ENCODE measurements around the gene SNX13.

- no peak for TF ChIP-seq POLR2A (IDR thresholded peaks at IDR 0.05)
- TF ChIP-seq, protein P1, sequence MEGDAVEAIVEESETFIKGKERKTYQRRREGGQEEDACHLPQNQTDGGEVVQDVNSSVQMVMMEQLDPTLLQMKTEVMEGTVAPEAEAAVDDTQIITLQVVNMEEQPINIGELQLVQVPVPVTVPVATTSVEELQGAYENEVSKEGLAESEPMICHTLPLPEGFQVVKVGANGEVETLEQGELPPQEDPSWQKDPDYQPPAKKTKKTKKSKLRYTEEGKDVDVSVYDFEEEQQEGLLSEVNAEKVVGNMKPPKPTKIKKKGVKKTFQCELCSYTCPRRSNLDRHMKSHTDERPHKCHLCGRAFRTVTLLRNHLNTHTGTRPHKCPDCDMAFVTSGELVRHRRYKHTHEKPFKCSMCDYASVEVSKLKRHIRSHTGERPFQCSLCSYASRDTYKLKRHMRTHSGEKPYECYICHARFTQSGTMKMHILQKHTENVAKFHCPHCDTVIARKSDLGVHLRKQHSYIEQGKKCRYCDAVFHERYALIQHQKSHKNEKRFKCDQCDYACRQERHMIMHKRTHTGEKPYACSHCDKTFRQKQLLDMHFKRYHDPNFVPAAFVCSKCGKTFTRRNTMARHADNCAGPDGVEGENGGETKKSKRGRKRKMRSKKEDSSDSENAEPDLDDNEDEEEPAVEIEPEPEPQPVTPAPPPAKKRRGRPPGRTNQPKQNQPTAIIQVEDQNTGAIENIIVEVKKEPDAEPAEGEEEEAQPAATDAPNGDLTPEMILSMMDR (IDR thresholded peaks at IDR 0.05 in 4 of 5, conservative IDR thresholded peaks at IDR 0.05 in 1 of 5) = no peak
Measured at GRCh38 chr7:17951742-17952254, 11.5 kb upstream of the SNX13 start.
